Lower lobe of right lung (tissue), 2 donors: ENCODE measurements around the gene NRIP2. TPM values are rescaled to one million over a fixed set of nuclear protein-coding genes. Genes with fewer than 3 reads are reported as not detected.

Source experiments
- ATAC-seq, 2 donors: fragments of 200-7000 bp; cut with Tn5 transposase; one replicate each; pipeline ENCODE4 v1.9.1; 2020 to 2022; ENCODE audit warnings: mild to moderate bottlenecking in 2 of 2, moderate library complexity in 2 of 2
- DNase-seq: peaks from one replicate; pipeline ENCODE4 v3.0.0-alpha.2; 2020
- H3K27ac ChIP-seq: fragments of 200-600 bp; one replicate; pipeline ENCODE4 v1.8.0; 2022
- H3K27me3 ChIP-seq: fragments of 200-600 bp; one replicate; pipeline ENCODE4 v1.8.0; 2022; ENCODE audit warnings: low read depth
- H3K36me3 ChIP-seq: fragments of 200-600 bp; one replicate; pipeline ENCODE4 v1.8.0; 2022; ENCODE audit warnings: mild to moderate bottlenecking
- H3K4me1 ChIP-seq: fragments of 200-600 bp; one replicate; pipeline ENCODE4 v1.8.0; 2022
- H3K4me3 ChIP-seq: fragments of 200-600 bp; one replicate; pipeline ENCODE4 v1.8.0; 2022; ENCODE audit warnings: mild to moderate bottlenecking
- H3K9me3 ChIP-seq: fragments of 200-600 bp; one replicate; pipeline ENCODE4 v1.8.0; 2022
- intact Hi-C: fragments of 100-400 bp; cut with DNase I; formaldehyde crosslinking; loops from one replicate; pipeline ENCODE4 v1.11.0; 2022
- total RNA-seq: library from RNA; stranded (reverse); fragmentation: NEBNext Ultra II Directional; extraction: Animal tissue kit (Norgen Biotek cat#: 25700); gene quantifications from one replicate; pipeline ENCODE4 v1.2.1, GENCODE V29; 2021
- TF ChIP-seq, protein P1 (sequence below): fragments of 200-600 bp; IDR thresholded peaks from one replicate; pipeline ENCODE4 v1.8.0; 2022; ENCODE audit warnings: antibody characterized with exemption, mild to moderate bottlenecking
- donor health status: DM: no; HTN: yes; CAD: no; lungs with severe emphysema.

The NRIP2 gene
- total RNA-seq, 1 donor from 2014 or later, result 0.77 TPM

DNA sequence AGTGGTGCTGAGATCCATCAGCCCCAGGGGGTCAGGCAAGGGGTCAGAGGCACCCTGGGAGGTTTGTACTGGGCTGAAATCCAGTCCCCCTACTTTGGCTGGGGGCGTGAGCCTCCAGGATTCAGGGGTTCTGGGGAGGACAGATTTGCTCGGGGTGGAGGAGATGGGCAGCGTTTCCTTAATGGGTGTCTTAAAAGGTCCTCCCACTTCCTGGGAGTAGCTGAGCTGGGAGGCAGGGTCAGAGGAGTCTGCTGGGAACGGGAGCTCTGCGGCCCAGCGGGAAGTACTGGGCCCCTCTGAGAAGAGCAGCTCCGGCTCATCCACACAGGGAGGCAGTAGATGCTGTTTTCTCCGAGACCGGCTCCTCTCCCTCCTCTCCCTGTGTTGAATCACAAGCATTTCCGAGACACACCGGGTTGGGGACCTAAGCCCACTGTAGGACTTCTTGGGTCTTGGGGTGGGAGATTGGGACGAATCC is 24.1 kb upstream of the NRIP2 start:
- no peak for DNase-seq
- intact Hi-C loops, result no loop called here
- H3K4me3 ChIP-seq, result no peak overlapping the region

GRCh38 chr12:2858334-2858733 is 23.5 kb upstream of the NRIP2 start:
- Histone ChIP-seq H3K9me3 (no peaks in the 10 kb centered on the region), H3K27ac (no peak overlapping the region)
- intact Hi-C loops, result no loop called here

More for the DNA sequence above, 24.1 kb upstream of the NRIP2 start:
- ATAC-seq, result no peak
- H3K4me1 ChIP-seq, result no peaks in the 10 kb centered on the region
- no peaks in the 10 kb centered on the region for H3K27me3 ChIP-seq
- H3K9me3 ChIP-seq, result no peaks in the 10 kb centered on the region
- no peaks in the 10 kb centered on the region for H3K36me3 ChIP-seq
- TF ChIP-seq, protein P1, sequence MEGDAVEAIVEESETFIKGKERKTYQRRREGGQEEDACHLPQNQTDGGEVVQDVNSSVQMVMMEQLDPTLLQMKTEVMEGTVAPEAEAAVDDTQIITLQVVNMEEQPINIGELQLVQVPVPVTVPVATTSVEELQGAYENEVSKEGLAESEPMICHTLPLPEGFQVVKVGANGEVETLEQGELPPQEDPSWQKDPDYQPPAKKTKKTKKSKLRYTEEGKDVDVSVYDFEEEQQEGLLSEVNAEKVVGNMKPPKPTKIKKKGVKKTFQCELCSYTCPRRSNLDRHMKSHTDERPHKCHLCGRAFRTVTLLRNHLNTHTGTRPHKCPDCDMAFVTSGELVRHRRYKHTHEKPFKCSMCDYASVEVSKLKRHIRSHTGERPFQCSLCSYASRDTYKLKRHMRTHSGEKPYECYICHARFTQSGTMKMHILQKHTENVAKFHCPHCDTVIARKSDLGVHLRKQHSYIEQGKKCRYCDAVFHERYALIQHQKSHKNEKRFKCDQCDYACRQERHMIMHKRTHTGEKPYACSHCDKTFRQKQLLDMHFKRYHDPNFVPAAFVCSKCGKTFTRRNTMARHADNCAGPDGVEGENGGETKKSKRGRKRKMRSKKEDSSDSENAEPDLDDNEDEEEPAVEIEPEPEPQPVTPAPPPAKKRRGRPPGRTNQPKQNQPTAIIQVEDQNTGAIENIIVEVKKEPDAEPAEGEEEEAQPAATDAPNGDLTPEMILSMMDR, result no peak
- H3K27ac ChIP-seq, result no peak overlapping the region

DNA sequence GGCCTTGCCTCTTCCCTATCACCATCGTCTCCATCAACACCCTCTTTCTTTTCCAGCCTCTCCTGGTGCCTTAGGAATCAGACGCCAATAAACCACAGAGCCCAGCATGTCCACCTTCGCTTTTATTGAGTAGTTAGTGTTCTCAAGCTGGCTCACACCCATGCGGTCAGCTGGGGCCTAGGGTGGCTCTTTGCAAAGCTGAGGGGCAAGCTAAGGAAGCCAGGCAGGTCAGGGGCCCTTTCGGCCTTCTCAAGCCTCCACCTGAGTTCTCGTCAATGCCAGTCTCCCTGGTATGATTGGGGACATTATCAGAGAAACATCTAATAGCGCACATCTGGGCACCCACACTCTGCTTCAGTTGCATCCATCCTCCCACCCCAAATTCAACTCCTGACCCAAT is 22.7 kb upstream of the NRIP2 start:
- Histone ChIP-seq H3K9me3 (no peaks in the 10 kb centered on the region), H3K4me3 (no peak overlapping the region), H3K27me3 (no peaks in the 10 kb centered on the region), H3K4me1 (no peaks in the 10 kb centered on the region), H3K36me3 (no peaks in the 10 kb centered on the region), H3K27ac (no peak overlapping the region)
- TF ChIP-seq, protein P1, result no peak
- peak; percentile 19 for DNase-seq
- ATAC-seq, result no peak
- intact Hi-C loops, result no loop called here

More at GRCh38 chr12:2858334-2858733, 23.5 kb upstream of the NRIP2 start:
- DNase-seq (no peak), ATAC-seq (no peak)
- no peak overlapping the region for H3K4me3 ChIP-seq
- no peaks in the 10 kb centered on the region for H3K36me3 ChIP-seq
- no peaks in the 10 kb centered on the region for H3K27me3 ChIP-seq
- H3K4me1 ChIP-seq, result no peaks in the 10 kb centered on the region
- TF ChIP-seq, protein P1, result no peak

DNA sequence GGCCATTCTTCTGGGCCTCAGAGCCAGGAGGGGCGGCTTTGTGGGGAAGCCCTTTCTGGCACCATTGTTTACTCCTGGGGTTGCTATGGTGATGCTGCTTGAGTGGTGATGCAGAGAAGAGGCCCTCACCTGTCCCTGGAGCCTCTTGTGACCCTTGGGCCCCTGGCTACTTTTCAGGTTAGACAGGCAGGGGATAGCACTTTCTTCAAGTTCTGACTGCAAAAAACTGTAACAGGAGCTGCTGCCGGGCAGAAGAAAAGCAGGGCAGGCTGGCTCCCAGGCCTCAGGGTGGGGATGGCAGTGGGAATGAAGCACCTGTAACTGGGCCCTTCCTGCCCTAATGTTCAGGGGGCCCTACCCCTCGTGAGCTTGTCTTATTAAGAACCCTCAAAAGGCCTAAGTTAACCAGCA is 22.2 kb upstream of the NRIP2 start, which contains the start of gene TEX52:
Gene TEX52, minus strand, starts transcription at position 19 of the 411 bp plus-strand sequence. Its CDS starts 13 bp downstream, at position 6.
- intact Hi-C loops, result no loop called here
- DNase-seq (no peak), ATAC-seq (no peak)
- no peaks in the 10 kb centered on the region for H3K36me3 ChIP-seq
- H3K4me1 ChIP-seq, result no peaks in the 10 kb centered on the region
- no peak within 1 kb of the TSS for H3K4me3 ChIP-seq
- no peaks in the 10 kb centered on the region for H3K27me3 ChIP-seq
- TF ChIP-seq, protein P1, result no peak
- H3K27ac ChIP-seq, result no peak within 1 kb of the TSS
- H3K9me3 ChIP-seq, result no peaks in the 10 kb centered on the region

DNA sequence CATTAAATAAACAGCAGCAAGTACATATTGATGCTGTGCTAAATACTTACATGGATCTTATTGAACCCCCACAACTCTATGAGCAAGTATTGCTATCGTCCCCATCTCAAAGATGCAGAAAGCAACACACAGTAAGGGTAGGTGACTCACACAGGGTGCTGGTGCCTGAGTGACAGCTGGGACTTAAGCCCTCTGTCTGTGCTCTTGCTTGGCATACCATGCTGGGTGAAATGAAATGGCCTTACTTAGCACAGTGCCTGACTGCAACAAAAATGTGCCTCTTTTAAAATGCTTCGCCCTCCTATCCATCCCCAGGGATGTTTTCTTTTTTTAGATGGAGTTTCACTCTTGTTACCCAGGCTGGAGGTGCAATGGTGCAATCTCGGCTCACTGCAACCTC is 21.2 kb upstream of the NRIP2 start:
- no peaks in the 10 kb centered on the region for H3K9me3 ChIP-seq
- DNase-seq (no peak), ATAC-seq (no peak)
- no peaks in the 10 kb centered on the region for H3K36me3 ChIP-seq
- H3K4me1 ChIP-seq, result no peaks in the 10 kb centered on the region
- H3K27ac ChIP-seq, result no peak overlapping the region
- no peak overlapping the region for H3K4me3 ChIP-seq
- intact Hi-C loops, result no loop called here
- TF ChIP-seq, protein P1, result no peak
- H3K27me3 ChIP-seq, result no peaks in the 10 kb centered on the region
